ENCODE results near the gene COP1. TPM values are rescaled to one million over a fixed set of nuclear protein-coding genes. Genes with fewer than 3 reads are reported as not detected.
"Not testable (repeated sequence)": the region's sequence is repeated elsewhere in the genome, so short reads cannot be mapped to it uniquely, and the experiment has no call there.

Gene COP1
- total RNA-seq, 1 donor from 2014 or later: 37.0 TPM

DNA sequence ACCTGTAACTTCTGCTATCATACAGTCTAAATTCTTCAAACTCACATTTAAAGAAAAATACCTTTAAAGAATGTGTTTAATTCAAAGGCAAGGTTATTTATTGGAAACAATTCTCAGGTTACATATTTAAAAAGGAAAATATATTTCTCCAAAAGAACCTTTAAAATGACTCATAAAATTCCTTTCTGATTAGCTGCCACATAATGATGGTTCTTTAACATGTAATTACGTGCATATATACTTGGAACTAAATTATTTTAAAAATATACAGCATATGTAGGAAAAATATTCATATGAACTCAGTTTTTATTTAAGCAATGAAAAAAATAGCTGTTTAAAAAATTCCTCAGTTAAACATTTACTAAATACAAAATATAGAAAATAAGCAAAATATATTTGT, 173.6 kb downstream of the COP1 start:
- no peak overlapping the region for H3K27ac Mint-ChIP-seq (ENCODE audit: unreplicated experiment)
- DNase-seq (ENCODE audit: low spot score): no peak
- H3K27me3 Mint-ChIP-seq (ENCODE audit: low read depth): no peaks in the 10 kb centered on the region
- H3K36me3 Mint-ChIP-seq (ENCODE audit: low read depth): peaks cover 13% of the 10 kb centered on the region
- peaks cover 12% of the 10 kb centered on the region for H3K4me1 Mint-ChIP-seq (ENCODE audit: low read depth)
- H3K4me3 Mint-ChIP-seq (ENCODE audit: unreplicated experiment): no peak overlapping the region
- peaks cover 3% of the 10 kb centered on the region for H3K9me3 Mint-ChIP-seq (ENCODE audit: low read depth)
- TF ChIP-seq, protein P1, sequence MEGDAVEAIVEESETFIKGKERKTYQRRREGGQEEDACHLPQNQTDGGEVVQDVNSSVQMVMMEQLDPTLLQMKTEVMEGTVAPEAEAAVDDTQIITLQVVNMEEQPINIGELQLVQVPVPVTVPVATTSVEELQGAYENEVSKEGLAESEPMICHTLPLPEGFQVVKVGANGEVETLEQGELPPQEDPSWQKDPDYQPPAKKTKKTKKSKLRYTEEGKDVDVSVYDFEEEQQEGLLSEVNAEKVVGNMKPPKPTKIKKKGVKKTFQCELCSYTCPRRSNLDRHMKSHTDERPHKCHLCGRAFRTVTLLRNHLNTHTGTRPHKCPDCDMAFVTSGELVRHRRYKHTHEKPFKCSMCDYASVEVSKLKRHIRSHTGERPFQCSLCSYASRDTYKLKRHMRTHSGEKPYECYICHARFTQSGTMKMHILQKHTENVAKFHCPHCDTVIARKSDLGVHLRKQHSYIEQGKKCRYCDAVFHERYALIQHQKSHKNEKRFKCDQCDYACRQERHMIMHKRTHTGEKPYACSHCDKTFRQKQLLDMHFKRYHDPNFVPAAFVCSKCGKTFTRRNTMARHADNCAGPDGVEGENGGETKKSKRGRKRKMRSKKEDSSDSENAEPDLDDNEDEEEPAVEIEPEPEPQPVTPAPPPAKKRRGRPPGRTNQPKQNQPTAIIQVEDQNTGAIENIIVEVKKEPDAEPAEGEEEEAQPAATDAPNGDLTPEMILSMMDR (IDR thresholded peaks at IDR 0.05): no peak

DNA sequence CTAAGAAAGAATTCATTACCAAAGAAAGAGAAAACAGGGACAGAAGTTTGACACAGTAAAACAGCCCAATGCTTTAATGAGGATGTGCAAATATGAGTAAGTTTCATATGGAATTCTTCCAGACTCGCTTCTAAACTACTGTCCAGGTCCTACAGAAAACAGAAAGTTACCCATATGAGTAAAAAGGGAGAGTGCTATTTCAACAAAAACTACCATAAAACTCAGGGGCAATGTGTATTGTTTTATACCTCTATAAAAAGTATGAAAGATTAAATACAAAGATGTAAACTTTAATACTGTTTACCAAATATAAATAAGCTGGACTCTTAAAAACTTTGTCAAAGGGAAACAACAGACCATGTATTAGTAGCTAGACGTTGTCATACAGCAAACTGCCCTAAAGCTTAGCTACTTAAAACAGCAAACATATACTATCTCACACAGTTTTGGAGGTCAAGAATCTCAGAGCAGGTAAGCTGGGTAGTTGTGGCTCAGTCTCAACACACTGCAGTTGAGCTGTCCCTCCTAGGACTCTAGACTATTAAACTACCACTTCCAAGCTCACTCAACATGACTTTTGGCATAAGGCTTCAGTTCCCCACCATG, 174.9 kb downstream of the COP1 start:
- Mint-ChIP-seq H3K27ac (ENCODE audit: unreplicated experiment) (no peak overlapping the region), H3K27me3 (ENCODE audit: low read depth) (no peaks in the 10 kb centered on the region)

DNA sequence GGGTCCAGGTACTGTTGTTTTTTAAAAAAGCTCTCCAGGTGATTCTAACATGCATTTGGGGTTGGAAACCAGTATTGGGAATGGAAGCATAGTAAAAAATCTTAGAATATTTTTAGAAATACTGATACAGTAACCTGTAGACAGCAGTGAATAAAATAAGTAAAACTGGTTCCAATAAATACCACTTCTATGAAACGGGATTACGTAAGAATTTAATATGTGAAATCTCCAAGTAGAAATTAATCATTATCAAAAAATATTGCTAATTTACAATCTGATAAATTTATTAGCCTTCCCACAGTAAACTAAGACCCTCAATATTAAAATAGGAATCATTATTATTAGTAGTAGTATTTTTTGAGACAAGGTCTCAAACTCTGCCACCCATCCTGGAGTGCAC, 177.5 kb downstream of the COP1 start:
- peaks cover 10% of the 10 kb centered on the region for H3K4me1 Mint-ChIP-seq (ENCODE audit: low read depth)
- H3K4me3 Mint-ChIP-seq (ENCODE audit: unreplicated experiment): no peak overlapping the region
- H3K36me3 Mint-ChIP-seq (ENCODE audit: low read depth): peaks cover 2% of the 10 kb centered on the region
- DNase-seq (ENCODE audit: low spot score): no peak
- H3K27me3 Mint-ChIP-seq (ENCODE audit: low read depth): no peaks in the 10 kb centered on the region
- H3K27ac Mint-ChIP-seq (ENCODE audit: unreplicated experiment): no peak overlapping the region
- H3K9me3 Mint-ChIP-seq (ENCODE audit: low read depth): no peaks in the 10 kb centered on the region
- TF ChIP-seq, protein P1 (IDR thresholded peaks at IDR 0.05): no peak

More for the DNA sequence above, 174.9 kb downstream of the COP1 start:
- no peaks in the 10 kb centered on the region for H3K9me3 Mint-ChIP-seq (ENCODE audit: low read depth)
- H3K4me3 Mint-ChIP-seq (ENCODE audit: unreplicated experiment): no peak overlapping the region
- H3K36me3 Mint-ChIP-seq (ENCODE audit: low read depth): peaks cover 3% of the 10 kb centered on the region
- H3K4me1 Mint-ChIP-seq (ENCODE audit: low read depth): peaks cover 12% of the 10 kb centered on the region
- TF ChIP-seq, protein P1 (IDR thresholded peaks at IDR 0.05): no peak
- no peak for DNase-seq (ENCODE audit: low spot score)

DNA sequence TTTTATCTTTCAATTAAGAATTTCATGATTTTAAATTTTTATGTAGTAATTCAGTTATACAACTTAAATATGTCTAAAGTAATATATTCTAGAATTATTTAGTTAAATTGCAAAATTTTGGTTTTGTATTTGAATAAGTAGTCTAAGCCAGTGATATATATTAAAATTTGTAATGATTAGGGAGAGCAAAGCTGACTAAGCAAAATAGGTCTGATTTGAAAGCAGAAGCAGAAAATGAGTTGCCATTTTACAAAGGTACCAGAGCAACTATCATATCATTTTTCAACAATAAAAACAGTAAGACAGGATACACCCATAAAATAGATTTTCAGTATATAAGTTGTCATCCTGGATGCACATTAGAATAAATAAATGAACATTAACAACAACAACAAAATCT, 177.9 kb downstream of the COP1 start:
- Mint-ChIP-seq H3K27me3 (ENCODE audit: low read depth) (no peaks in the 10 kb centered on the region), H3K9me3 (ENCODE audit: low read depth) (no peaks in the 10 kb centered on the region), H3K4me1 (ENCODE audit: low read depth) (peaks cover 8% of the 10 kb centered on the region), H3K36me3 (ENCODE audit: low read depth) (peaks cover 2% of the 10 kb centered on the region), H3K27ac (ENCODE audit: unreplicated experiment) (no peak overlapping the region), H3K4me3 (ENCODE audit: unreplicated experiment) (no peak overlapping the region)
- TF ChIP-seq, protein P1 (IDR thresholded peaks at IDR 0.05): no peak
- DNase-seq (ENCODE audit: low spot score): no peak

DNA sequence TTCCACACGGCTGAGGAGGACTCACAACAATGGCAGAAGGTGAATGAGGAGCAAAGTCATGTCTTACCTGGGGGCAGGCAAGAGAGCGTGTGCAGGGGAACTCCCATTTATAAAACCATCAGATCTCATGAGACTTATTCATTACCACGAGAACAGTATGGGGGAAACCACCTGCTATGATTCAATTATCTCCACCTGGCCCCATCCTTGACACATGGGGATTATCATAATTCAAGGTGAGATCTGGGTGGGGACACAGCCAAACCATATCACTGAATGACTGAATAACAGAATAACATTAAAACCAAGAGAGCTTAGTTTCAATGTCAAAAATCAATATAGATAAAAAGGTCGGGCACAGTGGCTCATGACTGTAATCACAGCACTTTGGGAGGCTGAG, 179.2 kb downstream of the COP1 start:
- DNase-seq (ENCODE audit: low spot score); H3K27me3 Mint-ChIP-seq (ENCODE audit: low read depth); H3K27ac Mint-ChIP-seq (ENCODE audit: unreplicated experiment); H3K4me1 Mint-ChIP-seq (ENCODE audit: low read depth); H3K9me3 Mint-ChIP-seq (ENCODE audit: low read depth); H3K36me3 Mint-ChIP-seq (ENCODE audit: low read depth); H3K4me3 Mint-ChIP-seq (ENCODE audit: unreplicated experiment): not testable (repeated sequence)

DNA sequence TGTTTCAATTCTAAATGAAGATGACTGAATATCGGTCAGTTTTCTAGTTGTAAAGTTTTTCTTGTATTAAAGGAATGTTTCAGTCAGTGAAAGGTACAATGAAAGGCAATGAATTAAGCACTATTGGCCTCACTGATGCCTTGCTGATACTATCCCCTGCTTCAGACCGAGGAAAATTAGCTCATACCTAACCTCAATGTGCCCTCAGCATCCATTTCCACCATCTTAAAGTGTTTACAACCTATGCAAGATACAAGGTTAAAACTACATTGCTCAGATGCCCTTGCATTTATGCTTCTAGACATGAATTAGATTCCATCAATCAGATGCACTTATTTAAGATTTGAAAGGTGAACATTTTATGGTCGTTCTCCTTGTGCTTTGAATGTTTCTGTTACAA, 184.5 kb downstream of the COP1 start:
- DNase-seq (ENCODE audit: low spot score): no peak
- peaks cover 5% of the 10 kb centered on the region for H3K36me3 Mint-ChIP-seq (ENCODE audit: low read depth)
- no peak overlapping the region for H3K4me3 Mint-ChIP-seq (ENCODE audit: unreplicated experiment)
- TF ChIP-seq, protein P1 (IDR thresholded peaks at IDR 0.05): no peak
- H3K4me1 Mint-ChIP-seq (ENCODE audit: low read depth): no peaks in the 10 kb centered on the region
- H3K27me3 Mint-ChIP-seq (ENCODE audit: low read depth): no peaks in the 10 kb centered on the region
- H3K9me3 Mint-ChIP-seq (ENCODE audit: low read depth): no peaks in the 10 kb centered on the region
- no peak overlapping the region for H3K27ac Mint-ChIP-seq (ENCODE audit: unreplicated experiment)
